CD4-positive, alpha-beta T cell treated with Interferon gamma for 1 hour (primary cell): ENCODE data around the gene VWA8.
"Not testable (repeated sequence)": the region's sequence is repeated elsewhere in the genome, so short reads cannot be mapped to it uniquely, and the experiment has no call there.

Experiments used
- DNase-seq: peaks from one replicate; pipeline ENCODE4 v3.0.0-alpha.2; 2020

Gene VWA8

DNA sequence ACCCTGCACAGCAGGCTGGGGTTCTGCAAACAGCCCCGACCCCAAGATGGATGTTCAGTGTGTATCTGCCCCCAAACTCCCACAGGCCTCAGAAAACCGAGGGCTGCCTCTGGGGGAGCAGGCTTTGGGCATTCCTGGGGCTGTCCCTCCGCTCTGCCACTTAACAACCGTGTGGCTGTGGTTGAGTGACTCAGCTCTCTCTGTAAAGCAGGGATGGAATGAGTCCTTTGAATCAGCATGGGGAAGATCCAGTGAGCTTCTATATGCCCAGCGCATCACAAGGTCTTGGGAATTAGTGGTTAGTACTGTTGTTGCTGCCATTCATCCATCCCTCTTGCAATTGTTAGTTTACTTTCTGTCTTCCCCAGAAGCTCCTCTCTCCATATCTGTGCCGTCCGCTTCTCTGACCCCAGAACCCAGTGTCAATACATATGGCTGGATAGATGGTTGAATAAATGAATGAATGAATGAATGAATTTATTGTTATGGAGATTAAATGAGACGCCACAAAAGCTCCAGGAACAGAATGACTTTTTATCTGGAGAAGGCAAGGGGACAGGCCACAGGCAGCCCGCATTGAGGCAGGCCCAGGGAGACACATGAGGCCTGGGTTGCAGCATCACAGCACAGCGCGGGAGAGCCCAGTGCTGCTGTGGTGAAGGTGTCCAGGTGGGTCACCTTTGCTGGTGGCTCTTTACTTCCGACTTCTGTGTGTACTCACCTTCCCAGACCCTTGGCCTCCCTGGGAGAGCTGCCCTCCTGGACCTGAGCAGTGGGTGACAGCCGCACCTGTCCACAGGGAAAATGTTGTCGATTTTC lies 414.3 kb downstream of the VWA8 start:
- no peak for DNase-seq

DNA sequence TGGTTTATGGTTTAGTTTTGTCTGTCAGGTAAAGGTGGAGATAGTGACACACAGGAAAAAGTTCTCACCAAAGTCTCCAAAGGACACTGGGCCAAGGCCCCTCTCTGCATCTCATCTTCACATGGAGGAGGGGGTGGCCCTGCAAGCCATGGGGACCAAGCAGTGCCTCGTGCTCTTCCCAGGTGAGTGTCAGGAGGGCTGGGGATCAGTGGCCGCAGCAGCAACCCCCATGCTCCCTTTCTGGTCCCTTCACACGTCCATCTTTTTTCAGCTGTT lies 415.5 kb downstream of the VWA8 start:
- DNase-seq, result no peak

DNA sequence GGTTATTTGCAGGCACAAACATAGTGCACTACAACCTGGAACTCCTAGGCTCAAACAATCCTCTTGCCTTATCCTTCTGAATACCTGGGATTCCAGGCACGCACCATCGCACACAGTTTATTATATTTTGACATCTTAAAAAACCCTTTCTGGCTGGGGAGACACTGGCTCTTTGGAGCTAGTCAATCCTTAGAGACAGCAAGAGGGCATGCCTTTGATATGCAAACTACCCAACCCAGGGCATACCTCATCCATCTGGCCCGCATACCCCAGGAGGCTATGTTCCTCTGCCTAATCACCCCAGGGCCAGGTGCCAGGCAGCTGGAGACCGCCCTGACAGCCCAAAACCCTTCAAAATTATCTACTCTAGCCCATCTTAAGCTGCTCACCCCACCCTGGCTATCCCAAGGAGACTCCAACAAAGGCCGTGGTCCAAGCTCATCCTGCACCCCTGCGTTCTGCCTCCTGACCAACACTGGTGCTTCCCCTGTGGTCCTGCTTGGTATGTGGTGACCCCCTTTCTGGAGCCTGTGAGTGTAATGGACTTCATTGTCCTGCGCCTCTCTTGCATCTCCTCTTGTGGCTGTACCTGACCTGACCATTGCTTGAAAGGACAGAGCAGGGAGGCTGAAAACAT lies 417.1 kb downstream of the VWA8 start:
- DNase-seq, result no peak

DNA sequence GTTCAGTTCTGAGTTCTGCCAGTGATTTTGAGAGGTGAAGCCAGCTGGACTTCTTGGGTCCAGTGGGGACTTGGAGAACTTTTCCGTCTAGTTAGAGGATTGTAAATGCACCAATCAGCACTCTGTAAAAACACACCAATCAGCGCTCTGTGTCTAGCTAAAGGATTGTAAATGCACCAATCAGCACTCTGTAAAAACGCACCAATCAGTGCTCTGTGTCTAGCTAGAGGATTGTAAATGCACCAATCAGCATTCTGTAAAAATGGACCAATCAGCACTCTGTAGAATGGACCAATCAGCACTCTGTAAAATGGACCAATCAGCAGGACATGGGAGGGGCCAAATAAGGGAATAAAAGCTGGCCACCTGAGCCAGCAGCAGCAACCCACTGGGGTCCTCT lies 418.1 kb downstream of the VWA8 start:
- DNase-seq, result not testable (repeated sequence)

DNA sequence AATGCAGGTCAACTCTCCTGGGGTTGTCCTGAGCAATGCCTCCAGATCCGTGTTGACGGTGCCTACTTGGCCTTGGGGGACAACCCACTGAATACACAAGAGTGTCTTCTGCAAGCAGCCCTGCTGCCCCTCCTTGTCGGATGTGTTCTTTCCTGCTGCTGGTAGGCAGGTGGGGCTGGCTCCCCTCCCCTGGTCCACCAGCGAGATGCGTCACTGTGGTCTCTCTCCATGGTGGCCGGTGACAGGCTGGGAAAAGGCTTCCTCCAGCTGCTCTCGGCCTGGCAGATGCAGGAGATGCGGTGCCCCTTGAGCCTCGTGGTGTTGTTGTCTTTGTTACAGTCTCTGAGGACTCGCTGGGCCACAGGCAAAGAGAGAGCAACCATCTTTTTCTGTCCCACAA lies 418.6 kb downstream of the VWA8 start:
- no peak for DNase-seq

DNA sequence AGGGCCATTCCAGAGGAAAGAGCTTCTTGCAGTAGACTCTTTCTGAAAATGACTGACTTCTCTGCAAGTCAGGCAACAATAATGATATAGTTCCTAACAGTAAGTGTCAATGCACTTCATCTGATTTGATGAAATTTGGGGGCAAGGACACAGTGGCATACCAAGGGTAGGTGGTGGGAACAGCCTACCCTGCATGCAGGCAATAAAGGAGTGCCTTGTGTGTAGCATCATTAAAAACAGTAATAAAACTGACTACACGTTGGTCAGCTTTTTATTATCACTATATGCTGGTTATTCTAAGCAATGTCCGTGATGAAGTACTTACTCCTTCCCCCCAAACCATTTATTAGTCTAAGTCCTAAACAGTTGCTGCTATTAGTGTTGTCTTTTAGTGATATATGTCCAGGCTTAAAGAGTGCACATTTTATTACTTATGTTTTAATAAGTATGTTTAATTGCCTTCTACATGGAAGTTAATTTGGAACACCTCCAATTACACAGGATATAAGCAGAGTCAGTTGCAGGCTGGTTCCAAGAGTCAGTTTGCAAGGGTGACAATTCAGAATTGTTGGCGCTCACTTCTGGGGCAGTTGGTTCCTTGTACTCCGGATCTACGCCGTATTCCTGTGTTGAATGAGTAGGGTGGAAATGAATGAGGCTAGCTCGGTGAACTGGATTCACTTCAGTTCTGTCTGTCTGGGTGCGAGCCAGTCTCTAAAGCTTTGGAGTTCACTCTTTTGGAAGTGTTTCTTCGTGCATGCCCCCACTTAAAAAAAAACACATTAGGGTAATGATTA lies 419.6 kb downstream of the VWA8 start:
- DNase-seq, result no peak

DNA sequence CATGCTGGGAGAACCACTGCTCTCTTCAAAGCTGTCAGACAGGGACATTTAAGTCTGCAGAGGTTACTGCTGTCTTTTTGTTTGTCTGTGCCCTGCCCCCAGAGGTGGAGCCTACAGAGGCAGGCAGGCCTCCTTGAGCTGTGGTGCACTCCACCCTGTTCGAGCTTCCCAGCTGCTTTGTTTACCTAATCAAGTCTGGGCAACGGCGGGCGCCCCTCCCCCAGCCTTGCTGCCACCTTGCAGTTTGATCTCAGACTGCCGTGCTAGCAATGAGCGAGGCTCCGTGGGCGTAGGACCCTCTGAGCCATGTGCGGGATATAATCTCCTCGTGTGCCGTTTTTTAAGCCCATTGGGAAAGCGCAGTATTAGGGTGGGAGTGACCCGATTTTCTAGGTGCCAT lies 420.7 kb downstream of the VWA8 start:
- DNase-seq, result peak; percentile 33

DNA sequence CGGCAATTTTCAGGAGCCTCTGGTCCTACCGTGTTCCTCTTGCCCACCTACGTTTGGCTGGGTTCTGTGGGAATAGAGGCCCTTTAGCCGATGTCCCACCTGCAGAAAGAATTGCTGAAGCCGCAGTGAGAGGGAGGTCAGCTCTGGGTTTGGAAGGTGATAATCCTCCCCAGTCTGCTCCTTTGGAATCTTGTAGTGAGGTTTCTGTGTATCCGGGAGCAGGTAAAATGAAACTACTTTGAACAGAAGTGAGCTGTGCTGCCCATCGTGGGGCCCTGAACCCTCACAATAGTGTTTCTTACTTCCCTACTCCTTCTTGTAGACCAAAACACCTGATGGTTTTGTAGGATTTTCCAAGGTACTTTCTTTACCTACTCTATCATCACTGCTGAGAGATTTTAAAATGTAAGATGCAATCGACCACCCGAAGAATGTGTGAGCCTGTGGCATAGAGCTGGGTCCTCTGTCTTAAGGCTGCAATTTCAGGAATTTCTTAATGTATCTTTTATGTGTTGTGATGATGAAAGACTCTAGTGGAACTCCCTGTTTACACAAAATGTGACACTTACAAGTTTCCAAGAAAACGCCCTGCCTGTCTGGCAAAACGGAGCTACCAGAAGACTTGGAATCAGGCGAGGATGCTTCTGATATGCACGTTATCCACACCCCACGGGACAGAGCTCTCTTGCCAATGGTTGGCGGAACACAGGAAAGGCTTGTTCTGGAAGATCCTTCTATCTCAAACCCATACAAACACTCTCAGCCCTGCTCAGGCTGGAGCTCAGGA lies 427.4 kb downstream of the VWA8 start:
- DNase-seq, result no peak

DNA sequence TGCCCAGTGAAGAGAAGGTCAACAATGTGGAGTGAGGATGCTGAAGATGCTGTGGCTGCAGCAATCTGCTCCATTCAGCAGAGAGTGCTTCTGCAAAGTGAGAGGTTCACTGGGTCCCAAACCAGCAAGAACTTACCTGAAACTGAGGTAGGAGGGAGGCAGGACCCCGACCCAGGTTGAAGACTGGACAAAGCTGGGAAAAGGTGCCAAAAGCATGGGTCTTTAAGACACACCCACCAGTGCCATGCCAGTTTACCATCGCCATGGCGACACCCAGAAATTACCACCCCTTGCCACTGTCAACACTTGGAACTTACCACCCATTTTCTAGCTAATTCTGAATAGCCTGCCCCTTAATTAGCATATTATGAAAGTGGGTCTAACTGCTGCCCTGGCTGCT lies 432.9 kb downstream of the VWA8 start:
- DNase-seq, result no peak

DNA sequence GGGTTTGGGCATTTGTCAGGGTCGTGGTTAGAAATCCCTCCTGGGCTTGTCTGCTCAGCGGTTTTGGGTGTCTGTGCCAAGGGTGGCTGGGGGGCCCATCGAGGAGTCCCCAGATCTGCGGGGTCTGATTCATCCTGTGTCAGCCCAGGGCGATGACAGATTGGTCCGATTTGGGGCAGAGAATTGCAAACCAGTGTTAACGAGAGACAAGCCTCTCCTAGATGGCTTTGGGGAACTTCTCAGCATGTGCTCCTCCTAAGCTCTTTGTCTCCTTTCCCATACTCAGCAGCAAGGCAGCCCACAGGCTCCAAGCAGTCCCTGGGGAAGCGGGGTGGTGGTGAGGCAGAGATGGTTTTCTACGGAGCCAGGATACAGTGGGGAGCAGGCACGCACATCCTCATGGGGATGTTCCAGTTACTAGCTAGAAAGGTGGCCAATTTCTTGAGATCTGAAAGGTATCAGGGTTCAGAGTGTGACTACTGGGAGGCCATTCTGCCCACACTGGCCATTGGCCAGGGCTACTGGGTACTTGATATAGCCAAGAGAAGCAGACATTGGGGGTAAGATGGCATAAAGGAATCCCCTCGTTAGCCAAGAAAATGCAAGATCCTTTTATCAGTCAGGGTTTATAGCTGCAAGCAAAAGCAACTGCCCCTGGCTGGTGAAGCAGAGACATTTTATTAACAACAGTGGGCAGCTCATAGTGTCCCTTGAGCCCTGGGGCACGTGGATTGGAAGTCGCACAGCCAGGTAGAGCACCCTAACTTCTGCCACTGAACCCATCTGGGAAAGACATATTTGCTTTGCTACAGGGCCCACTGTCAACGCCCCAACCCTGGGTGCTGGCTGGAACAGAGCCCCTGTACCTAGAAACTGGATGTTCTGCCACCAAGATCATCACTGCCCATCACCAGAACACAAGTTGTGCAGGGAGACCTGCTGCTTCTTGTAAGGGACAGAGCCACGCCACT lies 440.0 kb downstream of the VWA8 start:
- no peak for DNase-seq

DNA sequence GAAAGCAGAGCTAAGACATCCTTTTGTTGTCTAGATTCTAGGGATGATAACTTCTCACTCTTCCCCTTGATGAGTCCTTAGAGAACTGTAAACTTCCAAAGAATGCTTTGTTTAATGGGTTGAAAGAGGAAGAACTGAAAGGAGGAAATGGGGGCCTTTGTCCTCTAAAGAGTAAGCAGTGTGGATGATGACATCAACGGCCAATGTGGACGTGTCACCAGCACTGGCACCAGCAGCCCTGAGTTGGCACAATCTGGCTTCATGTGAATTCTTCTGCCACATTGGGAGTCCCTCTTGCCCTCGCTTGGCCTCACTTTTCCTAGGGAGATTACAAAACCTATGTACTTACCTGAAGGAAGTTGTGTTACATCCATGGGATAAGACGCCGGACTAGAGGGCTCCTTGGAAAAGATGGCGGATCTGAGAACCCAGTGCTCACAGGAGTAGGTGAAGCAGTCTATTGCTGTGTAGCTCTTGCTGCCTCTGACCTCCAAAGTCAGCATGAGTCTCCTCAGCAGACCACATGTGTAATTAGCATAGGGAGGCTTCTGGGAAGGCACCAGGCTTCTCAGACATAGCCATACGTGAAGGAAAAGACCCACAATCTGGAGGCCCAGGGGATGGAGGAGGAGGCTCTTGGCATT lies 440.8 kb downstream of the VWA8 start:
- DNase-seq, result peak; percentile 31
